Embryonic facial prominence (tissue), 1 donor: ENCODE measurements around the gene HOXB7.

Experiments used
- DNase-seq: peaks from one replicate; pipeline ENCODE4 v3.0.0-alpha.2; 2016; ENCODE audit errors: extremely low spot score

The HOXB7 gene

DNA sequence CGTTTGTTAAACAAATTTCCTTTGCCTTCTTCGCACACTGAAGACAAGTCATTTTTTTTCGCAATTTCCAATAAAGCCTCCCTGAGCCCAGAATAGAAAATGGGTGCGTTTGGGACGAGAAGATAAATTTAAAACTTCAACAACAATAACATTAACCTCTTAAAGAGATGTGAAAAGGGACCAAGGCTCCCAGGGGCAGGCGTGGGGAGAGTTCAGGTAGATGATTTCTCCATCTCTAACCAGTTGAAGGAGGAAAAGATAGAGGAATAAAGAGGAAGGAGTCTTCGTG is 31.4 kb downstream of the HOXB7 start:
- DNase-seq, result no peak

DNA sequence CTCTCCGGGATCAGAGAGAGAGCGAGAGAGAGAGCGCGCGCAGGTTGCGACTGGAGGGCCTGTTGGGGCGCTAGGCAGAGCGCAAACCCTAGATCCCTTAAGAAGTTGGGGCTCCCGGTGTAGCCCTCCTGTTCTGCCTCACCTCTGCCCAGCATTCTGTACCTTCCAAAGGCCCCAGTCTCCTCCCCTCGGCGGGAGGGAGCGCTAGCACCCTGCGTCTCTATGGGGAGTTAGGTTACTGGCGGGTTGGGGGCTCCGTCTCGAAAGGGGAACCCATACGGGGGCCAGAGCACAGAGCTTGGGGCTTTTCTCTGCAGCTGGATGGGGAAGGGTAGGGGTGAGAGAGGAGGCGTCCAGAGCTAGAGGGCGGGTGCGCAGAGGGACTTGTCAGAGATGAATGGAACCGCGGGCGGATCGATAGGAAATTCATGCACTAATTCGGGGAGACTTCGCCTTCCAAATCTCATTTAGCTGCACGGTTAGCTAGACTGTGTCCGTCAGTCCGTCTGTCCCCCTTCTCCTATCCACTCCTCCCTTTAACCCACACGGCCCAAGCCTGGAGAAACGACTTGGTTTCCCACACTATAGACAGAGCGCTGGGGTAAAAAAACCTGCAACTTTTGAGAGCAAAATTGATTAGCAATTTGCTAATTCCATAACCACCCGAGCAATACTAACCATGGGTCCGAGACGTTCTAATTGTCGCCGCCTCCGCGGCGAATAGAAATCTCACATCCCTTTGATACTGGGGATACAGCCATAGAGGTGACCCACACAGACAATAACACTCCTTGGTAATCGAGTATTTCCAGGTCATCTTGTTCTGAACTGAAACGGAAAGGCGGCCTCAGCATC is 32.0 kb downstream of the HOXB7 start:
- no peak for DNase-seq

DNA sequence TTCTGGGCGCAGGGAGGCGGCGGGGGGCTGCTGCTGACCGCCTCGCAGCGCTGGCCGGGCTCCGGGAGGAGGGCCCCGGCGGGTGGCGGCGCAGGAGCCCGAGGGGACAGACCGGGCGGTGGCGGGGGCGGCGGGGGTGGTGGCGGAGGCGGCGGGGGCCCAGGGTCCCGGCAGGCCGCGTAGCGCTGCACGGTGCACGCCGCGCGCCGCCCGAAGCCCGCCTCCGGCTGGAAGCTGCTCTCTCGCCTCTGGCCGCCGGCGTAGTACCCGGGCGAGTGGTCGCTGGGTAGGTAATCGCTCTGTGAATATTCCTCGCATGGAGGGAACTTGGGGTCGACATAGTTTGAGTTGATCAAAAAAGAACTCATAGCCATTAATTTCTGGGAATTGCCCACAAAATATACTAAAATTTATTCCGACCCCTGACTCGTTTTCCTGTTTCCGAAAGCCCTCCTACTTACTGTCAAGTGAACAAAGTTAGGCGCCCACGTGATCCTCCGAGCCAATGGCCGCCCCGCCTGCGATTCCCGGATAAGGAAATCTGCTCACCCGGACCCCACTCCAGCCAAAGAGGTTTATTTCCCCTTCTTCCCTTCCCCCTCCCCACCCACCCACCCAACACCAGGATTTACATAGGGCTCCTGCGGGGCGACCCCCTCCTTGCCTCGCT is 32.7 kb downstream of the HOXB7 start, which contains the start of gene HOXB4:
Gene HOXB4 (minus strand): TSS at position 405 of the 670 bp plus-strand sequence. CDS start 31 bp downstream, at position 374.
- no peak for DNase-seq

DNA sequence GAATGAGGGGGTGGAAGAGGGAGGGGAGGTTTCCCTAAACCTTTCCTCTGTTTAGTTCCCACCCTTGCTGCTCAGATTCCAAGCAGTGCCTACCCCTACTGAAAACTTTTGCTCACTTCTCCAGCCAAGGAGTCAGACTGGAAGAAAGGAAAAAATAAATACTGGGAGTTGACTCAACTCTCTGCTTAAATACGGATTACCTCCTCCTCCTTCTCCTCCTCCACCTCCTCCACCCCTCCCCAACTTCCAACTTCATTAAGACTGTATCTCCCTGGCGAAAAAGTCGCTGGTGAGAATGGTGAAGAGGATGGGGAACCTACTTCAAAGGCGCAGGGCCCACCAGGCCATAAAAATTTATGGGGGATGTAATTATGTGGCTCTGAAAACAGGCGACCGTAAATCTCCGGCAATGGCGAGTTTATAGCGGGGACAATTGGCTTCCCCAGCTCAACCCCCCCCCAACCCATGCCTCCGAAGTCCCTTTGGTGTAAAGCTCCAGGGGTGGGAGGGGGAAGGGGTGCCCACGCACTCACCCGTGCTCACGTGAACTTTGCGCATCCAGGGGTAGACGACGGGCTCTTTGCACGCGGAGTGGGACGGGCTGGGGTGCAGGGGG is 33.4 kb downstream of the HOXB7 start:
- DNase-seq, result no peak

DNA sequence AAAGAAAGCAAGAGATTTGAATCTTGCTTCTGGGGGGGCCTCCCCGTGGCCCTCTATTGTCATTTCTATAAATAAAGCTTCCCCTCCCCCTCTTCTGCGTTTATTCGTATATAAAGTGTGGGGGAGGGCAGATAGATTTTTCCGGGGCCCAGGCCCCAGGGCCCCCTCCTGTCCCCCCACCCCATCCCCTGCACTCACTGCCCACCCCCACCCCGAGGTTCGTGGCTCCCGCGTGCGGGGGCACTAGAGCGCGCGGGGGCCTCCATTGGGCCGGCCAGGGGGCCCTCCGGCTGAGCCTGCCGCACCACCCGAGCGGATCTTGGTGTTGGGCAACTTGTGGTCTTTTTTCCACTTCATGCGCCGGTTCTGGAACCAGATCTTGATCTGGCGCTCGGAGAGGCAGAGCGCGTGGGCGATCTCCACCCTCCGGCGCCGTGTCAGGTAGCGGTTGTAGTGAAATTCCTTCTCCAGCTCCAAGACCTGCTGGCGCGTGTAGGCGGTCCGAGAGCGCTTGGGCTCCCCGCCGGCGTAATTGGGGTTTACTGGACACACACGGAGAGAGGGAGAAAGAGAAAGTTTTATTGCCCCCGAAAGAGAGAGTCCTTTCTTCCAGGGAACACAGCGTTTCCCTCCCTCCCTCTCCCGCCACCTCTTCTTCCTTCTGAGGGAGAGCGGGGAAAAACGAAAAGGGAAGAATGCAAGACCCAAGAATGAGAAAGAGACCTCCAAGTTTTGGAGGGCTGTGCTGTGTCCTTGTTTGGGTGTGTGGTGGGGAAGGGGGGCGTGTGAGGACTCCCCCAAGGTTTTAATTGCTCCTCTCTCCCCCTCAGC is 34.1 kb downstream of the HOXB7 start:
- no peak for DNase-seq

DNA sequence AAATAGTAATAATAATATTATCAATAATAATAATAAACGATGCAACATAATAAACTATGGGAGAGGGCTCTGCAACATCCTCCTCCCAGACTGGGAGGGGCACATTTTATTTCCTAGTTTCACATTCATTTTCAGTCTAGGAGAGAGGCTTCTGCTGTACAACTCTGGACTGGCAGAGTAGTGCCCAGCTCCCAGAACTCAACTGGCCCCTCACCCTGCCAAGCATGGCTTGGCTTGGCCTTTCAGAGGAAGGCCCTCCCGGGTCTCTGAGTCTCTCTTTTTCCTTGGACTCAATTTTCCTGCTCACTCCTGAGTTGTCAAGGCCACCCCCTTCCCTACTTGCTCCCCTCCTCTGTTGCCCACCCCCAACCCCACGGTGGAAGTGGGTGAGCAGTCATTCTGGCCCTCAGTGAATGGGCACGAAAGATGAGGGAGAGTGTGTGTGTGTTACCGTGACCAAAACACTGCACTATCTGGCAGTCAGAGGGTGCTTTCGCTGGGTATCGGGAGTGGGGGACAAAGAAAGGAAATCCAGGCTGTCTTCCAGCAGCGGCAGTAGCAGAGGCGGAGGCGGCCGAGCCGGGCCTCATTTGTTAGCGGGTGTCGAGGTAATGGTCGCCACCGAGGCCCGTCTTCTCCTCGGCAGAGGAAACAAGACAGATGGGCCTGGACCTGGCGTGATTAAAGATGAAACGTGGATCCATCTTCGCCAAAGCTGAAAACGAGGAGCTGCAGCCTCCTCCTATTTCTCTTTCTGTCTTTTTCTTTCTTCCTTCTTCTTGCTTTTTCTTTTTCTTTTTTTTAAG is 34.9 kb downstream of the HOXB7 start:
- no peak for DNase-seq

DNA sequence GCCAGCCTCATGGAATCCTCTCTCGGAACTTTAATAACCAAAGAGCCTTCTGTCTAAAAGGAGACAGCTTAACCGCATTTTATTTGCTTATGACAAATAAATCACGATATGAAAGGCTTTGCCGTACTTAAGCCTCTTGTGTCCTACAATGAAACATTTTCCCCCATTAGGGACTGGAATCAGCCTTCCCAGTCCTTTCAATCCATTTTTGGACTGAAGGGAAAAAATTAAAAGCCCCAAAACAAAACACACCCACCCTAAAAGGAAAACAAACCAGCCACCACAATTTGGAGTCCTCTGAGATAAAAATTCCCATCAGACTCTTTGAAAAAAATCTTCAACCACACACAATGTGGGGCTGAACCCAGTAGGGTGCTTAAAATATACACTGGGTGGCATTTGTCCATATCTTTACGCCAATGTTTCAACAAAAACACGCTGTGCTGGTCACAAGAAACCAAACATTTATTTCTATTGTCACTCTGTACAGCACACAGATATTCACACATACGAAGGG is 35.7 kb downstream of the HOXB7 start:
- DNase-seq, result no peak

DNA sequence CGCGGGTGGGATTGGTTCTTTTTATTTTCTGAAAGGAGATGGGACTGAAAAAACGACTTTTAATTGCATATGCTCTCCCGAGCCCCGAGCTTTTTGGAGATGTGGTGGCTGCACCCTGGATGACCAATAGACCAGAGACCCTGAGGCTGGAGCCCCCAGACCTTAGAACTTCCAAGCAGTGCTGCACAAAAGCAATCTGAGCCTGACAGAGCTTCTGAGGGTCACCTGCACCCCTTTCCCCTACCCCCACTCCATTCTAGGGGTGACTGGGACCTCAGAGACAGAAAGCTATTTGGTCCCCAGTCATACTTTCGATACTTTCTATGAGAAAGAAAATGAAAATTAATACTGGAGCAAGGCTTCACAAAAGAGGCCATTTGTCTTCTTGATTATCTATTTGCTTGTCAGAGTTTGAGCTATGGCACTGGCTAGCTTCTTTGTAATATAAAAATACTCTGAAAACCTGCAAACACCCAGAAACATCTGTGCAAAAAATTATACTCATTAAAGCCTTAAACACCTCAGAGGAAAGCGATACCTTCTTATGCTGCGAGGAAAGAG is 36.2 kb downstream of the HOXB7 start:
- DNase-seq, result no peak

DNA sequence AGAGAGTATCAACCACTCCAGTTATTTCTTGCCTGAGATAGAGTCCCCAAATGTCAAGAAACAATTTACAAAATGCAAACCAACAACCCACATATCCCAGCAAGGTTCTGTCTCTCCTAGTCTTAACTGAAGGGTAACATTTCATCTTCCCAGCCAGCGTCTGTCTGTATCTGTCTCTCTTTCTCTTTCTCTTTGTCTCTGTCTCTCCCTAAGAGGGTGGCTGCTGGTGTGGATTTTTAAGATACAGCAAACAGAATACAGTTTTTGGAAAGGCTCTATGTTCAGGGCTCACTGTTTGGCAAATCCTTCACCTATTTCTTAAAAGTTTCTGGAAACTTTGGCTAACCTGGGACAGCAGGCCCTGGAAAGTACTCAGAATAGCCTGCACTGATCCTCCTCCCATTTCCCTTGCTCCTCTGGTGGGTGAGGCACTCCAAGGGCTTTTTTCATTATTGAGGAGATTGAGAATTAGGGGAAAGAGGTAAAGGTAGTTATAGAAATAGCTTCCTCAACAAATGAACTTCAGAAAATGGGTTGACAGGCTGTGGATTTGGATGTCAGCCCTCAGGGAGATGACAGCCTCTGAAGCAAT is 38.9 kb downstream of the HOXB7 start:
- DNase-seq, result no peak

DNA sequence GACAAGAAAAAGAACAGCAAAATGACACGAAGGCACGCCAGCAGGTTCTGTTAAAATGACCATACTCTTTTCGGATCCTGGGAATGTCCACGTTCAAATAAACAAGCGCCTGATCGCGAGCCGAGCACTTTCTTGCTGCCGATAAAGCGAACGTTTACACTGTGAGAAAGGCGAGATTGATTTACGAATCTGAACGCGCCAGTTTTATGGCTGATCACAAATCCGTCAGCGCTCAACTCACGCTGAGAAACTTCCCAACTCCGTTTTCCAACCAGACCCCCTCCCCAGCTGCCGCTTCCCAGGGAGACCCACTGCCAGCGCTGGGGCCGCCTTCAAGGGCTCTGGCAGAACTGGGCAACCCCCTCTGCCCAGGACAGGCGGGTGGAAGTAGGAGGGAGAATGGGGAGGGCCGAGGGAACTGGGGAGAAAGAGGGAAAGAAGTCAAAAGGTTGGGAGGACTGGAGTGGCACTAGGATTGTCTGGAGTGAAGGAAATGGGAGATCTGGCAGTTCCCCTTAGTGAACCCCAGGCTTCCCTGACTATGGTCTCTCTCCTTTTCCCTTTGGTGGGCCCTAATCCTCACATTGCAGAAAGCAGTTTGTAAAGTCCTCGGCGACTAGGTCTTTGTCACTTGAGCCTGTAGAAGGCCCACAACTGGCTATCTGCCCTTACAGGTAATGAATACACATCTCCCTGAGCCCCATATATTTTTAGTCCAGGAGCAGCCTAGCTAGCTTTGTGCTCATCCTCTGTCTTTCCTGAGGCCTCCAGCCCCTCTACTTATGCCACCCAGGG is 39.6 kb downstream of the HOXB7 start:
- no peak for DNase-seq

DNA sequence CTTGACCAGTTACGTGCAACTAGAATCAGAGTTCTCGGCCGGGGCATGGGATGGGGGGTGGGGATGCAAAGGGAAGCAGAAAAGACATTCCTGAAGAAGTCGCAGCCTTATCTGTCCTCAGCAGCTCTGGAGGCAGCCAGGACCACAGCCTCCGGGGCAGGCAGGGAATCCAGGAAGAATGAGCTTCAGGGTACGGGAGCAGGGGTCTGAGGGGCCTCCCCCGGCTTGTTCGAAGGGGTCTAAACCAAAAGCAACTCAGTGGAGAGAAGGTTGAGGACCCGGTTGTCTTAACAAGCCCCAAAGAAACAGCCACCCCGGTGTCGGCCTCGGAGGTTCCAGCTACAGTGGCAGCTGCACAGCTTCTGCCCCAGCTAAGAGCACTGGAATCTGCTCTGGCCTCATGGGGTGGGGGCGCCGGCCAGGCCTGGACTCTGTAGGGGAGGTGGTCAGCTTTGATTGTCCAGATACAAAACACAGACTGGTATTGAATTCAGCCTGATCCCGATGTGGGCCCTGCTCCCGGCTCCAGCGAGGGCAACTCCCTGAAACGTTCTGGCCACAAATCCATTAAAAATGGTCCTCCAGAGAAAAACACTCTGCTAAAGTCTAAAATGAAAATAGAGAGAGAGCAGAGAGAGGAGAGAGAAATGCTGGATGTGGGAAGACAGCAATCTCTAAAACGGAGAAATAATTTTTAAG is 40.3 kb downstream of the HOXB7 start:
- DNase-seq, result no peak

DNA sequence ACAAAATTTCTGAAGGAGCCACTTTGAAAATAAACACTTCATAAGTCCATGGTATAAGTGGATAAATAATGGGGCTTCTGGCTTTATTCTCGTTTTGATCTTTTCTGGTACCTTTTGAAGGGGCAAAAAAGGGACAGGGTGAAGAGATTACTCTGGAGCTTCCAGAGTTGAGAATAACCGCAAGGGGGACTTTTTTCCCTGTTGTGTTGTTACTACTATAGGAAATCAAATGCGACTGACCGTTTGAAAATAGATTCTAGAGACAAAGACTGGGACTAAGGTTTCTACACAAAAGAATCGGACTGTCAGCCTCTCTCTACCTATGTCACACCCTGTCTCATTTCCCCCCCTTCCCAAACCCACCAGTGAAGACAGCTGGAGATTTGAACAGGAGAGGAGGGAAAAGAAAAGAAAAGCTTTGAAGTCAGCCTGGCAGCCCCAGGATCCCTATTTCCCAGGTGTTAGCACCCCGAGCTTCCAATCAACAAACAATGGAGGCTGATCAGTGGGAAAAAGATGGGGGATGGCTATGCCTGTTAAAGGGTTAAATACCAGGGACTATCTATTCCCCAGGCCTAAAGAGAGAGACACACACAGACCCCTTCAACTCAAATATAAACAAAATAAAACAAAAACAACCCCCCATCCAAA is 41.0 kb downstream of the HOXB7 start:
- DNase-seq, result no peak

DNA sequence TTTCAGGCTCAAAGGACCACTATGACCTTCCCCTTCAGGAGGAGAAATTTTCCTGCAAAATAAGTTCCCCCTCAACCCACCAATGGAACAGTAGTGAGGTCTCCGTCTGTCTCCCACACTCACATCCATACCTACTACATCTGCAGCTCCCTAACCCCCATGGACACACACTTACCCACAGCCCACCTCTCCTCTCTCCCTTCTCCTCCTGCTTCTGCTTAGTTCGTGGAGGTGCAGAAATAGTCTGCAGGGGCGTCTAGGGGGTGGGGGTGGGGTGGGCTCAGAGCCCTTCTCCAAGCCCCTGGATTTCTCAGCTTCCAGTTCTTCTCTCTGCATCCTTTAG is 41.6 kb downstream of the HOXB7 start:
- DNase-seq, result no peak

DNA sequence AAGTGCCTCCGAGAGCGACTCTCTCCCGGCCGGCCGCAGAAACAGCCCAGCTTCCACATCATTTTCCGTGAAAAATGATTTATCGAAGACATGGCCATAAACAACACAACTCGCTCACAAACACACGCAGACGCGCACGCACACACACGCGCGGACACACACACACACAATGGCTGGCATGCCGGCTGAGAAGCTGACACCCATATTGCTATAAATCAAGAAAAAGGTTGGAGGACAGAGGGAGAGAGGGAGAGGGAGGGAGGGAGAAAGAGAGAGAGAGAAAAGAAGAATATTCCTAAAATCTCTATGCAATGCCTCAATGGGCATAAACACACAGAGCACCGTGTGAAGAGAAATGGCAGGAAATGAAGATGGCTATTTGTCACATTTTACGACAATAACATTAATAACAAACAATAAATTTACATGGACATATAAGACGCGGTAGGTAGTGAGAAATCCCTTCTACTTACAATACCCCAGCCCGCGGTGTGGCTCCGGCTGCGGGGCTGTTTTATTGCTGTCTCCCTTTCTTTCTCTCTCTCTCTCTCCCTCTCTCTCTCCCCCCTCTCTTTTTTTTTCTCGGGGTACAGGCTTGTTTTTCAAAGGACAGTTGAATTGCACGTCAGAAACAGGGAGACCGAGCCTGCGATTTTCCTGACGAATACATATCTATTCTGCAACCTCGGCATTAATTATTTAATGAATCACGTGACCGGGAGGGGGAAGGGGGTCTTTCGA is 42.1 kb downstream of the HOXB7 start:
- DNase-seq, result no peak

DNA sequence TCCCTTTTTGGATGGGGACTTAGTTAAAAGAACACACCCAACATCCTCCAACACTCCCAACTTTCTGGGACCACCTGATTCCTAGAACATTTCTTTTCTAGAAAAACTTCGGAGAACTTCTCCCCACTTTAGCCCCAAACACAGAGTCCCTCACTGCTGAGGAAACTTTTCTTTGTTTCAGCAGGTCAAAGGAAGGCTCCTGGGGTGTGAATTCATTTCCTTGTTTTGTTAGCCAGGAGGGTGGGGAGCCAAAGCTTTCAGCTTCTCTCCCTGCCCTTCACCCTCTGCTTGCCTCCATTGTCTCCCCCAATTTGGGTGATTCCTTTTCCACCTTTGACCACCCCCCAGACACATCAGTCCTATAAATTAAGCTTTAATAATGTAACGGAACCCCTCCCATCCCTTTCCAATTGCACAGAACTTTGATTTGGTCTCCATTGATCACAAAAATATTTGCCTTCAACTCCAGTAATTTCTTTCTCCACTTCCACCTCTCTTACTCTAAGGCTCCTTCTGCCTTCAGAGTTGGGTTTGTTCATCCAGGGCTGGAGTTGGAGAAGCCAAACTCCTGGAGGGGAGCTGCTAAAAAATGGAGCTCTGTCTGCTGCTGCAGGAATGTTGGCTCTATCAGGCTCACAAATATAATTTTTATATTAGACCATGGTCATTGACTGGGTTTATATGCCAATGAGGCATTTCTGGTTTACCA is 43.0 kb downstream of the HOXB7 start:
- DNase-seq, result no peak

DNA sequence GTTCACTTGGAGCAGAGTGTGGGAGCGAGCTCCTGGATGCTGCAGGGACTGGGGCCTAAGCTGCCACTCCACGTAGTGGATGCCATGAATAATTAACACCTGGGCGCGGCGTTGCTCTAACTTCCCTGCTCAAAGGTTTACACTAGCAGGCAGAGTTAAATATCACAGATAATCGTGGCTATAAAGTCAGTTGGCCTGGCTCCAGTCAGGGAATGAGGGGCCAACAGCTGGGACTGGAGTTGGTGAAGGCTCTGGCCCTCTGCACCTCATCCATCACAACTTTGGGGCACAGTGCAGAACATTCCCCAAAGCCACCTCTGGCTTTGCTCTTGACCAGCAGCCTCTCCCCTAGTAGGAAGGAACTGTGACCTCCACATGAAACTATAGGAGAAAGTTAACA is 43.6 kb downstream of the HOXB7 start:
- no peak for DNase-seq

DNA sequence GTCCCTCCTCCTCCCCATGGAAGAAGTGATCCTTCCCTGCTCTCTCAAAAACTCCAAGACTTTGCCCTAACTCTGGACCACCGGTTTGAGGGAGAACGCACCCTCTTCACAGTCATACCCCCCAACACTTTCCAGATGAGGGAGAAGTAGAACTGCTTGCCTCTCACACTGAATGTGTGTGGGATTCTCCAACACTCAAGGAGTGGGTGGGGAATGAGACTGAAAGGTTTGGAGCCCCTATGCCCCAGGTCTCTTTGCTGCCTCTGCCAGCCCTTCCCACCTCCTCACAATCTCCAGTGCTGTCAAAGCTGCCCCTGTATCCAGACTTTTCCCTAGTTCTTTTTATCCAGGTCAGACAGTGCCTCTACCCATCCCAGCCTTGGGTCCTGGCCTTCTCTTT is 44.1 kb downstream of the HOXB7 start:
- DNase-seq, result no peak
